GM12875 (cell line): ENCODE results near the gene SHISAL2A.

Experiments
- H3K4me3 ChIP-seq: one replicate; pipeline ENCODE4 v1.5.1; 2011; ENCODE audit warnings: low read depth, low read length, control low read depth
- CTCF ChIP-seq: IDR thresholded peaks from 2 replicates; pipeline ENCODE4 v1.5.1; 2011; ENCODE audit warnings: low read depth, mild to moderate bottlenecking, control low read depth, inconsistent platforms, low read length, moderate library complexity, borderline replicate concordance; ENCODE audit not compliant: insufficient read depth

SHISAL2A gene

GRCh38 chr1:52667290-52667689 is 34.3 kb downstream of the SHISAL2A start:
- no peak overlapping the region for H3K4me3 ChIP-seq
- no peak for TF ChIP-seq CTCF

- TF ChIP-seq CTCF: no peak
- no peak overlapping the region for H3K4me3 ChIP-seq
Measured at GRCh38 chr1:52667984-52668383, 35.0 kb downstream of the SHISAL2A start.

GRCh38 chr1:52668711-52669110 is 35.7 kb downstream of the SHISAL2A start:
- TF ChIP-seq CTCF: no peak
- no peak overlapping the region for H3K4me3 ChIP-seq

- no peak for TF ChIP-seq CTCF
- no peak overlapping the region for H3K4me3 ChIP-seq
Measured at GRCh38 chr1:52669696-52670095, 36.7 kb downstream of the SHISAL2A start.

- H3K4me3 ChIP-seq: no peak overlapping the region
- TF ChIP-seq CTCF: no peak
Measured at GRCh38 chr1:52670604-52671003, 37.6 kb downstream of the SHISAL2A start.

GRCh38 chr1:52672946-52673345 is 40.0 kb downstream of the SHISAL2A start:
- H3K4me3 ChIP-seq: no peak overlapping the region
- TF ChIP-seq CTCF: no peak

- no peak for TF ChIP-seq CTCF
- H3K4me3 ChIP-seq: no peak overlapping the region
Measured at GRCh38 chr1:52673513-52673912, 40.5 kb downstream of the SHISAL2A start.
